GM19438 (cell line): ENCODE measurements around the gene GALNT17.
"Not testable (repeated sequence)": the region's sequence is repeated elsewhere in the genome, so short reads cannot be mapped to it uniquely, and the experiment has no call there.

ENCODE experiments used
- ATAC-seq: cut with Tn5 transposase; IDR thresholded peaks from one replicate; pipeline ENCODE4 v1.9.1; 2021; ENCODE audit warnings: low read depth; ENCODE audit not compliant: unreplicated experiment

The GALNT17 gene

GRCh38 chr7:71157757-71158156 lies 25.8 kb downstream of the GALNT17 start:
- ATAC-seq = no peak

- no peak for ATAC-seq
Measured at GRCh38 chr7:71165708-71166107, 33.8 kb downstream of the GALNT17 start.

GRCh38 chr7:71171476-71171875 lies 39.5 kb downstream of the GALNT17 start:
- ATAC-seq = no peak

- ATAC-seq = no peak
Measured at GRCh38 chr7:71173955-71174354, 42.0 kb downstream of the GALNT17 start.

GRCh38 chr7:71182438-71182935 lies 50.5 kb downstream of the GALNT17 start:
- ATAC-seq = no peak

GRCh38 chr7:71184136-71184535 lies 52.2 kb downstream of the GALNT17 start:
- no peak for ATAC-seq

GRCh38 chr7:71184609-71185008 lies 52.7 kb downstream of the GALNT17 start:
- no peak for ATAC-seq

GRCh38 chr7:71186535-71187057 lies 54.7 kb downstream of the GALNT17 start:
- no peak for ATAC-seq

GRCh38 chr7:71191771-71192170 lies 59.8 kb downstream of the GALNT17 start:
- ATAC-seq = no peak

- ATAC-seq = no peak
Measured at GRCh38 chr7:71193099-71193810, 61.3 kb downstream of the GALNT17 start.

- no peak for ATAC-seq
Measured at GRCh38 chr7:71198391-71198790, 66.4 kb downstream of the GALNT17 start.

GRCh38 chr7:71198887-71199286 lies 66.9 kb downstream of the GALNT17 start:
- no peak for ATAC-seq

GRCh38 chr7:71206184-71206583 lies 74.2 kb downstream of the GALNT17 start:
- ATAC-seq = no peak

- no peak for ATAC-seq
Measured at GRCh38 chr7:71208881-71209280, 76.9 kb downstream of the GALNT17 start.

- not testable (repeated sequence) for ATAC-seq
Measured at GRCh38 chr7:71209484-71209883, 77.5 kb downstream of the GALNT17 start.

GRCh38 chr7:71210220-71210619 lies 78.3 kb downstream of the GALNT17 start:
- no peak for ATAC-seq

GRCh38 chr7:71212433-71212832 lies 80.5 kb downstream of the GALNT17 start:
- ATAC-seq = not testable (repeated sequence)

GRCh38 chr7:71216211-71216610 lies 84.3 kb downstream of the GALNT17 start:
- no peak for ATAC-seq

GRCh38 chr7:71220210-71220695 lies 88.3 kb downstream of the GALNT17 start:
- no peak for ATAC-seq

- ATAC-seq = no peak
Measured at GRCh38 chr7:71221049-71221448, 89.1 kb downstream of the GALNT17 start.

GRCh38 chr7:71221549-71221948 lies 89.6 kb downstream of the GALNT17 start:
- no peak for ATAC-seq

- ATAC-seq = no peak
Measured at GRCh38 chr7:71227126-71227525, 95.2 kb downstream of the GALNT17 start.
